ENCODE data around the gene TAF12.
"Not testable (repeated sequence)": the region's sequence is repeated elsewhere in the genome, so short reads cannot be mapped to it uniquely, and the experiment has no call there.

GRCh38 chr1:28572891-28573290 lies 70.0 kb downstream of the TAF12 start:
- not testable (repeated sequence) for TF ChIP-seq POLR2A (IDR thresholded peaks at IDR 0.05; ENCODE audit: low read depth, low read length); POLR2AphosphoS5 (IDR thresholded peaks at IDR 0.05; ENCODE audit: low read depth, low read length); TAF1 (IDR thresholded peaks at IDR 0.05; ENCODE audit: low read depth, low read length); PAX5 (IDR thresholded peaks at IDR 0.05; ENCODE audit: insufficient read depth, low read length, severe bottlenecking); SPI1 (IDR thresholded peaks at IDR 0.05; ENCODE audit: low read depth, low read length)

All from GM12891 (cell line).